ENCODE results near the gene WDR72. TPM values are rescaled to one million over a fixed set of nuclear protein-coding genes. Genes with fewer than 3 reads are reported as not detected.
"Not testable (repeated sequence)": the region's sequence is repeated elsewhere in the genome, so short reads cannot be mapped to it uniquely, and the experiment has no call there.

Gene WDR72
- total and polyA plus RNA-seq, 11 donors: 0.01 to 0.11 (median 0.08) TPM; not detected in 8

- Histone ChIP-seq H3K4me3 (no peak overlapping the region), H3K27ac (no peak overlapping the region), H3K27me3 (peaks cover 0 to 3% (median 0%) of the 10 kb centered on the region in 9 donors), H3K4me1 (no peaks in the 10 kb centered on the region), H3K9me3 (no peaks in the 10 kb centered on the region), H3K36me3 (no peaks in the 10 kb centered on the region)
- no peak for ATAC-seq
- TF ChIP-seq POLR2A (IDR thresholded peaks at IDR 0.05): no peak
- TF ChIP-seq CTCF (IDR thresholded peaks at IDR 0.05): no peak
- no peak for DNase-seq
- WGBS, 4 donors: 55 to 70% (median 63%) methylated on average over 2 of the region's 2 CpGs
- intact Hi-C loops (cut with DNase I): loop anchor here in 3 of 10 donors (5.0 to 10.0 kb wide), 2 partner anchors 925 to 928 kb away; no protein-coding TSS in a partner anchor
Observed at GRCh38 chr15:53709821-53710220, 49.6 kb downstream of the WDR72 start.

- ATAC-seq (no peak), DNase-seq (no peak)
- Histone ChIP-seq H3K36me3 (no peaks in the 10 kb centered on the region), H3K27me3 (no peaks in the 10 kb centered on the region), H3K4me1 (peaks cover 0 to 10% (median 0%) of the 10 kb centered on the region in 12 donors), H3K4me3 (no peak overlapping the region), H3K9me3 (no peaks in the 10 kb centered on the region), H3K27ac (no peak overlapping the region)
- no peak for TF ChIP-seq CTCF (IDR thresholded peaks at IDR 0.05)
- TF ChIP-seq POLR2A (IDR thresholded peaks at IDR 0.05): no peak
- 70 to 80% (median 74%) methylated on average over 7 of the region's 7 CpGs for WGBS, 4 donors
- intact Hi-C loops (cut with DNase I): no loop called here
Observed at GRCh38 chr15:53695365-53695764, 64.1 kb downstream of the WDR72 start.

GRCh38 chr15:53694476-53694874 is 65.0 kb downstream of the WDR72 start:
- intact Hi-C loops (cut with DNase I): no loop called here
- TF ChIP-seq CTCF (IDR thresholded peaks at IDR 0.05) (no peak), POLR2A (IDR thresholded peaks at IDR 0.05) (no peak)
- Histone ChIP-seq H3K27ac (no peak overlapping the region), H3K4me1 (peaks cover 0 to 10% (median 0%) of the 10 kb centered on the region in 12 donors), H3K36me3 (no peaks in the 10 kb centered on the region), H3K4me3 (no peak overlapping the region), H3K27me3 (no peaks in the 10 kb centered on the region), H3K9me3 (no peaks in the 10 kb centered on the region)
- WGBS, 4 donors: 7 to 22% (median 8%) methylated on average over 1 of the region's 1 CpG
- DNase-seq: no peak
- ATAC-seq: peak in 1 of 4 donors; percentile 39

- Histone ChIP-seq H3K36me3 (no peaks in the 10 kb centered on the region), H3K27ac (no peak overlapping the region), H3K27me3 (no peaks in the 10 kb centered on the region), H3K4me1 (peaks cover 0 to 10% (median 0%) of the 10 kb centered on the region in 12 donors), H3K4me3 (no peak overlapping the region), H3K9me3 (no peaks in the 10 kb centered on the region)
- ATAC-seq: peak in 2 of 4 donors; percentile 44 to 50
- WGBS, 4 donors: 16 to 25% (median 17%) methylated on average over 7 of the region's 7 CpGs
- DNase-seq: peak in 3 of 5 donors; percentile 23 to 61 (median 41)
- intact Hi-C loops (cut with DNase I): no loop called here
- TF ChIP-seq CTCF (IDR thresholded peaks at IDR 0.05) (no peak), POLR2A (IDR thresholded peaks at IDR 0.05) (no peak)
Observed at GRCh38 chr15:53693729-53694475, 65.6 kb downstream of the WDR72 start.

GRCh38 chr15:53684162-53684561 is 75.3 kb downstream of the WDR72 start:
- H3K4me3 ChIP-seq; DNase-seq; H3K27me3 ChIP-seq; H3K9me3 ChIP-seq; H3K27ac ChIP-seq; H3K4me1 ChIP-seq; ATAC-seq; intact Hi-C loops (cut with DNase I); H3K36me3 ChIP-seq: not testable (repeated sequence)
- WGBS, 4 donors: 84 to 91% (median 89%) methylated on average over 23 of the region's 23 CpGs

Measured in heart left ventricle (tissue), 16 donors.